Esophagus squamous epithelium (tissue), 4 donors: Measurements from ENCODE around the gene KCND1.

Experiments used
- POLR2A ChIP-seq, 4 donors: fragments of 450-650 bp; IDR thresholded peaks; one replicate each; pipeline ENCODE4 v1.6.1; 2017; ENCODE audit warnings: antibody characterized with exemption in 4 of 4, mild to moderate bottlenecking in 4 of 4, moderate library complexity in 3 of 4
- TF ChIP-seq, protein P1 (sequence below), 6 experiments: fragments of 450-650 bp in 4 of 6; fragments of 200-600 bp in 2 of 6; sonication (generic) in 2 of 6; IDR thresholded peaks; one replicate each; pipeline ENCODE4 v1.5.1; 2016 to 2019; ENCODE audit warnings: antibody characterized with exemption in 6 of 6, mild to moderate bottlenecking in 4 of 6, moderate library complexity in 4 of 6

DNA sequence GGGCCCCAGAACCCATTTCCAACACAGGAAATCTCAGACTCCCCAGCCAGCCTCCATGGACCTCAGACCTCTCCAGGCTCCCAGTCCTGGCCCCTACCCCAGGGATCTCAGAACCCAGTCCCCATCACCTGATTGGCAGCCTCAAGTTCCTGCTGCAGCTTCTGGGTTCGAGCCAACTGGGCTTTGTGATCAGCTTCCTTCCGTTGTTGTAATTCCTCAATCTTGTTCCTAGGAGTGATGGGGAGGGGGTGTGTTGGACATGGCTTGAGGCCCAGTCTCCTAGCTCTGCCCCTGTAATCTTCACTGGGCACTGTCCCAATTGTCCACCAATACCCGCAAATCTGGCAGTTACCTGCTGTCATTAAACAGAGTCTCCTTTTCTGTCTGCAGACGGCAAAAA is 17.8 kb upstream of the KCND1 start:
- TF ChIP-seq, protein P1, sequence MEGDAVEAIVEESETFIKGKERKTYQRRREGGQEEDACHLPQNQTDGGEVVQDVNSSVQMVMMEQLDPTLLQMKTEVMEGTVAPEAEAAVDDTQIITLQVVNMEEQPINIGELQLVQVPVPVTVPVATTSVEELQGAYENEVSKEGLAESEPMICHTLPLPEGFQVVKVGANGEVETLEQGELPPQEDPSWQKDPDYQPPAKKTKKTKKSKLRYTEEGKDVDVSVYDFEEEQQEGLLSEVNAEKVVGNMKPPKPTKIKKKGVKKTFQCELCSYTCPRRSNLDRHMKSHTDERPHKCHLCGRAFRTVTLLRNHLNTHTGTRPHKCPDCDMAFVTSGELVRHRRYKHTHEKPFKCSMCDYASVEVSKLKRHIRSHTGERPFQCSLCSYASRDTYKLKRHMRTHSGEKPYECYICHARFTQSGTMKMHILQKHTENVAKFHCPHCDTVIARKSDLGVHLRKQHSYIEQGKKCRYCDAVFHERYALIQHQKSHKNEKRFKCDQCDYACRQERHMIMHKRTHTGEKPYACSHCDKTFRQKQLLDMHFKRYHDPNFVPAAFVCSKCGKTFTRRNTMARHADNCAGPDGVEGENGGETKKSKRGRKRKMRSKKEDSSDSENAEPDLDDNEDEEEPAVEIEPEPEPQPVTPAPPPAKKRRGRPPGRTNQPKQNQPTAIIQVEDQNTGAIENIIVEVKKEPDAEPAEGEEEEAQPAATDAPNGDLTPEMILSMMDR (IDR thresholded peaks at IDR 0.05) = no peak
- no peak for TF ChIP-seq POLR2A (IDR thresholded peaks at IDR 0.05)
